Heart left ventricle (tissue), 13 donors: ENCODE measurements around the gene TUBB3.

Experiments used
- CTCF ChIP-seq, 12 donors: fragments of 200-600 bp; sonication (generic) in 4 of 12; IDR thresholded peaks; one replicate each; pipeline versions ENCODE4 v1.5.0 to v1.8.0; 2018 to 2022; ENCODE audit warnings: antibody characterized with exemption in 12 of 12, mild to moderate bottlenecking in 5 of 12
- POLR2A ChIP-seq, 2 donors: fragments of 450-650 bp; IDR thresholded peaks; one replicate each; pipeline ENCODE4 v1.6.1; 2017; ENCODE audit warnings: antibody characterized with exemption in 2 of 2, mild to moderate bottlenecking in 2 of 2, moderate library complexity in 2 of 2
- donor health status: ischemic (EF 13 %, LVEDD 7.1; RV severe dilation, severe dysfunction).
- donor health status: DM: no; HTN: yes; CAD: no.
- donor health status: DM: no; HTN: no; CAD: no.
- donor health status: ischemic (EF 25% LVEDD 6.9; RV normal size, moderate dysfunction).
- donor health status: ischemic (EF 25% LVEDD 5.7; RV mildly dilated, moderate dysfunction).
- donor health status: ischemic (EF 35%, LVEDD 5.7; RV mildly dilated, moderate dysfunction).
- donor health status: nonischemic (EF 11% LVEDD 7.7; RV severe dilation, severe dysfunction).
- donor health status: DM: yes; HTN: yes; CAD: no.
- donor health status: PGD.
- donor health status: ischemic (EF 29% LVEDD 5.4; RV normal size, mild dysfunction).
- donor health status: nonischemic (EF 23%, LVEDD 6.1; RV moderate dilation, normal function).

GRCh38 chr16:89964201-89964600 is 41.1 kb downstream of the TUBB3 start:
- TF ChIP-seq CTCF (IDR thresholded peaks at IDR 0.05) = no peak
- no peak for TF ChIP-seq POLR2A (IDR thresholded peaks at IDR 0.05)
